H1 (cell line): Measurements from ENCODE around the gene LENG9. TPM values are rescaled to one million over a fixed set of nuclear protein-coding genes. Genes with fewer than 3 reads are reported as not detected.

ENCODE experiments used
- BACH1 ChIP-seq: IDR thresholded peaks from 2 replicates; pipeline ENCODE4 v1.6.1; 2012; ENCODE audit warnings: low read length, improper control_type of control experiment
- BRCA1 ChIP-seq: IDR thresholded peaks from 2 replicates; pipeline ENCODE4 v1.6.1; 2012; ENCODE audit warnings: low read depth, low read length, improper control_type of control experiment
- CBX8 ChIP-seq: fragments of 300-800, 300-1000 bp; sonication (generic); IDR thresholded peaks from 2 replicates; pipeline ENCODE4 v1.7.1; 2016; ENCODE audit warnings: low read depth, low read length, borderline replicate concordance
- CTBP2 ChIP-seq: IDR thresholded peaks from 2 replicates; pipeline ENCODE4 v1.7.0; 2011; ENCODE audit warnings: borderline replicate concordance, mild to moderate bottlenecking, moderate library complexity, mixed read lengths, low read length; ENCODE audit not compliant: insufficient read depth, insufficient read length
- JUND ChIP-seq: IDR thresholded peaks from 2 replicates; pipeline ENCODE4 v1.6.1; 2011; ENCODE audit warnings: mild to moderate bottlenecking, improper control_type of control experiment, low read length
- RAD21 ChIP-seq, 2 experiments: IDR thresholded peaks in 1 of 2; conservative IDR thresholded peaks in 1 of 2; 2 replicates each; pipeline ENCODE4 v1.6.1; 2011; ENCODE audit warnings: low read depth in 2 of 2, low read length in 2 of 2, improper control_type of control experiment in 1 of 2, inconsistent platforms in 1 of 2, mild to moderate bottlenecking in 1 of 2, moderate library complexity in 1 of 2
- polyA plus RNA-seq, 7 experiments: library from polyadenylated mRNA; depleted of rRNA in 3 of 7; stranded (reverse) in 5 of 7; unstranded in 2 of 7; fragments of >200 nt in 5 of 7; fragments of 200-250 nt in 2 of 7; gene quantifications; 1 replicate in 5 of 7; 2 replicates in 1 of 7; 4 replicates in 1 of 7; pipeline versions ENCODE4 v1.2.1 to v1.2.3, GENCODE V29; 2011 to 2013; ENCODE audit warnings: missing spikeins in 2 of 7, mixed read lengths in 2 of 7
- total RNA-seq: library from RNA; stranded (reverse); fragmentation: NEBNext Ultra II Directional; extraction: Animal tissue kit (Norgen Biotek cat#: 25700); gene quantifications from 2 replicates; pipeline ENCODE4 v1.2.1, GENCODE V29; 2021
- TF ChIP-seq, protein P1 (sequence below): IDR thresholded peaks from 2 replicates; pipeline ENCODE4 v1.6.1; 2012; ENCODE audit warnings: inconsistent platforms

LENG9 gene
- total and polyA plus RNA-seq, 2 of the 8 experiments (the other 6 are each of a cell fraction or from before 2014, with no cell fraction given) = 1.6 to 3.9 TPM

DNA sequence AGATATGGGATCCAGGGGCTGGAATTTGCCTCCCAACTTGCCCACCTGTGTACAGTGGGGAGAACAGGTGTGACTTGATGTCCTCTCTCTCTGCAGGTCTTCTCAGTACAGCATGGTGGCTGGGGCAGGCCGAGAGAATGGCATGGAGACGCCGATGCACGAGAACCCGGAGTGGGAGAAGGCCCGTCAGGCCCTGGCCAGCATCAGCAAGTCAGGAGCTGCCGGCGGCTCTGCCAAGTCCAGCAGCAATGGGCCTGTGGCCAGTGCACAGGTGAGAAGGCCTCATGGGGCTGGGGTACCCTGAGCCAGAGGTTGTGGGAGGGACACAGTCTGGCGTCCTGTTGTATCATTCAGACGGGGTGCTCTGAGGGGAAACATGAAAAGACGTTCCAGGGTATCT is 11.6 kb downstream of the LENG9 start (continued):
- TF ChIP-seq CTBP2 (no peak), RAD21 (IDR thresholded peaks at IDR 0.05 in 1 of 2, conservative IDR thresholded peaks at IDR 0.05 in 1 of 2; ENCODE audit: low read depth in 2 of 2, low read length in 2 of 2) (no peak), CBX8 (no peak), BRCA1 (no peak), BACH1 (no peak), JUND (no peak)
- TF ChIP-seq, protein P1, sequence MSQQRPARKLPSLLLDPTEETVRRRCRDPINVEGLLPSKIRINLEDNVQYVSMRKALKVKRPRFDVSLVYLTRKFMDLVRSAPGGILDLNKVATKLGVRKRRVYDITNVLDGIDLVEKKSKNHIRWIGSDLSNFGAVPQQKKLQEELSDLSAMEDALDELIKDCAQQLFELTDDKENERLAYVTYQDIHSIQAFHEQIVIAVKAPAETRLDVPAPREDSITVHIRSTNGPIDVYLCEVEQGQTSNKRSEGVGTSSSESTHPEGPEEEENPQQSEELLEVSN = no peak
